AG09309 (cell line): ENCODE measurements around the gene APOL2.
"Not testable (repeated sequence)": the region's sequence is repeated elsewhere in the genome, so short reads cannot be mapped to it uniquely, and the experiment has no call there.

Experiments
- DNase-seq: peaks from one replicate; pipeline ENCODE4 v3.0.0-alpha.2; 2010; ENCODE audit warnings: low read depth
- H3K4me3 ChIP-seq: 2 replicates; pipeline ENCODE4 v1.5.1; 2011; ENCODE audit warnings: mild to moderate bottlenecking, low read depth, low read length, moderate library complexity; ENCODE audit not compliant: control insufficient read depth
- TF ChIP-seq, protein P1 (sequence below): IDR thresholded peaks from 2 replicates; pipeline ENCODE4 v1.5.1; 2011; ENCODE audit warnings: mild to moderate bottlenecking, low read depth, low read length, inconsistent platforms; ENCODE audit not compliant: insufficient read depth, control insufficient read depth; ENCODE audit errors: missing control alignments

Gene APOL2

DNA sequence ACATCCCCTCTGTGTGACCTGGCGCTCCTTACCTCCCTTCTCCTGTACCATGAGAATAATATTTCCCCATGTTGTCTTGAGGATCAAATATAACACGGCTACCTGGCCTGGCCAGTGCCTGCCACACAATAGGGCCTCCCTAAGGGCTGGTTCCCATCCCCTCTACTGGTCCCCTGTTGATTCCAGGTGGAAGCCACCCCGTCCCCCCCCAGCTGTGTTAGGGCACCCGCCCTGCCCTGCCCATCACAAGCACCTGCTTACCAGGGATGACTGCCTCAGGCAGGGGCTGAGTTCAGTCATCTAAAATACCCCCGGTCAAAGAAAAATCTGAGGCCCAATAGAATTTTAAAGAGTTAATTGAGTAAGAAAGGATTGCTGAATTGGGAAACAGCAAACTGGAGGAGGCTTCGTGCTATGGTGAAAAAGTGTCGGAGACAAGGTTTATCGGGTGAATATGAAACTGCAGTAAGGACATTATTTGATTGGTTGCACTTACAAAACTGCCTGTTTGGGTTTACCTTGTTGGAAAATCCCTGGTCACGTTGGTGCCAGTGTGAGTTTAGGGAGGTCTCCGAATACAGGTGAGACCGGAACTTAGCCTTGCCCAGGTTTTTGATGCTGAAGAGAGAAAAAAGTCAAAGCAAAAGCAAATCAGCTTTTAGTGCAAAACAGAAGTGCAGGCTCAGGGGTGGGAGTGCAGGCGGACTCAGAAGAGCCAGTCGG is 18.8 kb upstream of the APOL2 start:
- H3K4me3 ChIP-seq = no peak overlapping the region
- no peak for DNase-seq
- TF ChIP-seq, protein P1, sequence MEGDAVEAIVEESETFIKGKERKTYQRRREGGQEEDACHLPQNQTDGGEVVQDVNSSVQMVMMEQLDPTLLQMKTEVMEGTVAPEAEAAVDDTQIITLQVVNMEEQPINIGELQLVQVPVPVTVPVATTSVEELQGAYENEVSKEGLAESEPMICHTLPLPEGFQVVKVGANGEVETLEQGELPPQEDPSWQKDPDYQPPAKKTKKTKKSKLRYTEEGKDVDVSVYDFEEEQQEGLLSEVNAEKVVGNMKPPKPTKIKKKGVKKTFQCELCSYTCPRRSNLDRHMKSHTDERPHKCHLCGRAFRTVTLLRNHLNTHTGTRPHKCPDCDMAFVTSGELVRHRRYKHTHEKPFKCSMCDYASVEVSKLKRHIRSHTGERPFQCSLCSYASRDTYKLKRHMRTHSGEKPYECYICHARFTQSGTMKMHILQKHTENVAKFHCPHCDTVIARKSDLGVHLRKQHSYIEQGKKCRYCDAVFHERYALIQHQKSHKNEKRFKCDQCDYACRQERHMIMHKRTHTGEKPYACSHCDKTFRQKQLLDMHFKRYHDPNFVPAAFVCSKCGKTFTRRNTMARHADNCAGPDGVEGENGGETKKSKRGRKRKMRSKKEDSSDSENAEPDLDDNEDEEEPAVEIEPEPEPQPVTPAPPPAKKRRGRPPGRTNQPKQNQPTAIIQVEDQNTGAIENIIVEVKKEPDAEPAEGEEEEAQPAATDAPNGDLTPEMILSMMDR = no peak

DNA sequence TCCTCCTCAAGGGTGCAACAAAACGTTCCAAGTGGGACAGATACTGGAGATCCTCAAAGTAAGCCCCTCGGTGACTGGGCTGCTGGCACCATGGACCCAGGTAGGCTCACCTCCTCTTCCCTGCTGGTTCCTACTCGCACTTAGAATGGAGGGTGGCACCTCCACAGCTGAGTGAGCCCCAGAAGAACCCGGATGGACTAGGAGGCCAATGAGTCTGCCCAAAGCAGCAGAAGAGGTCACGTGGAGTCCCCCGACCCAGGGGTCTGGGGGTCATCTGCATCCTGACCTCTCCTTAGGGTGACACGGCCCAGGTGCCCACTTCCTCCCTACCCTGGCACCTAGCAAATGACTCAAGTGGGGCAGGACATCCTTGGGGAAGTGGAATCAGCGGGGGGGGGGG is 18.0 kb upstream of the APOL2 start:
- TF ChIP-seq, protein P1 = no peak

DNA sequence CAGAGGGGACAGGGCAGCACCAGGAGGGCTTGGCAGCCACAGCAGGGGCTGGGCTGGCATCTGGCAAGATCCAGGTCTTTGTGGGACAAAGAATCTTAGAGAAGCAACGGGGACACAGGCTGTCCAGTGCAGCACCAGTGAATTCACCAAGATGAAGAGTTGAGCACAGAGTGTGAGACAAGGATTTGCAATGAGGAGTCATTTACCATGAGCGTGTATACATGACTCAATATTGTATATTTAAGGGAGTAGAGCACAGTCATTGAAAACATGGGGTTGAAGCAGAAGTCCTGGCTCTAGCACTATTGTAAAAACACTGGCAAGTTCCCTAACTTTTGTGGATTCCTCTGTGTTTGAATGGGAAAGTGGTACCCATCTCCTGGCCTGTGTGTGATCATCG is 17.2 kb upstream of the APOL2 start:
- TF ChIP-seq, protein P1 = no peak
- H3K4me3 ChIP-seq = no peak overlapping the region
- no peak for DNase-seq

More for the DNA sequence above, 18.0 kb upstream of the APOL2 start:
- DNase-seq = no peak
- H3K4me3 ChIP-seq = no peak overlapping the region

DNA sequence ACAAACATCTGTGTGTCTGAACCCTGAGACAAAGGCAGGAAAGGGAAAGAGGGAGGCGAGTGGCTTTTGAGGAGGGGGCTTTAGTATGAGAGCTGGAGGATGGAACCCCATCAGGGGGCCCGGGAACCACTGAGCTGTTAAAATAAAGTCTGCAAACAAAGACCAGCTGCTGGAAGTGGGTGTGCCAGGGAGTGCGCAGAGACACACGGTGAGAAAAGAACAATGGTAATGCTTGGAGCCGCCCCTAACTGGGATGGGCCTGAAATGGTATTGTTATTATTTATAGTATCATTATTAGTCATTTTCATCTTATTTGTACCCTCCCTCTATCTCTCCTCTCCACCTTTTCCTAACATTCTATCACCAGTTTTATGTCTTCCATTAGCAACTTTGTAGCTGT is 16.2 kb upstream of the APOL2 start:
- not testable (repeated sequence) for H3K4me3 ChIP-seq, DNase-seq

DNA sequence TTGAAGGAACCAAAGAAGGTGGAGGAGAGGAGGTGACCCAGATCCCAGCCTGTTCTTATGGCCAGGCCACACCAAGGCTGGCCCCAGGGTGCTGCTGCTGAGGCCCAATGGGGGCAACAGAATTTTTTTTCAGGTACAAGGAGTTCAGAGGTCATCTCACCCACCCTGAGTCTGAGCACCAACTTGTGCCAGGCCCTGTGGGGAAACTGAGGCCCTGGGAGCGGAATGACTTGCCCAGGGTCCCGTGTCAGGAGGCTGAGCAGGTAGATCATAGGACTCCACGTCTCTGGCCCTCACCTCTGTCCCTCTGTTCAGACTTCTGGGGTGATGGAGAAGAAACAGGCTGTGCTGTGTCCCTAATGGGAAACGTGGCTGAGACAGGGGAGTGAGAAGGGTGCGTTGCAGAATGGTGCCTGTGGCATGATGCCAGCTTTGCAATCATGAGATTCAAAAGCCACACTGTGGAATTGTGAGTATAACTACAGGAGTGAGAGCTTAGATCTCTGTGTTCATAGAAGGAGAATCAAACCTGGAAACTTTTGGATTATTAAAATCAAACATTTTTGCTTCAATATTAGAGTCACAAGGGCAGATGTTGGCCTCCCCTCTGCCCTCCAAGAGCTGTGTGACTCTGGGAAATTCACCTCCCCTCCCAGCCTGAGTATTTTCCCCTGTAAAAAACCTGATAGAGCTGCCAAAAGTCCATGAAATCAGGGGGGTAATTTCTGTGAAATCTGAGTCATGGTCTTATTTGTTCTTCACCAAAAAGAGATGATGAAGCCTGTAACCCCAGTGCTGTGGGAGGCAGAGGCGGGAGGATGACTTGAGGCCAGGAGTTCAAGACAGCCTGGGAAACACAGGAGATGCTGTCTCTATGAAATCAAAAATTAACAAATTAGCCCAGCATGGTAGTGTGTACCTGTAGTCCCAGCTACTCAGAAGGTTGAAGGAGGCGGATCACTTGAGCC is 14.5 kb upstream of the APOL2 start:
- H3K4me3 ChIP-seq = no peak overlapping the region; the same call in 1 of the 2 replicates
- TF ChIP-seq, protein P1 = no peak
- no peak for DNase-seq

DNA sequence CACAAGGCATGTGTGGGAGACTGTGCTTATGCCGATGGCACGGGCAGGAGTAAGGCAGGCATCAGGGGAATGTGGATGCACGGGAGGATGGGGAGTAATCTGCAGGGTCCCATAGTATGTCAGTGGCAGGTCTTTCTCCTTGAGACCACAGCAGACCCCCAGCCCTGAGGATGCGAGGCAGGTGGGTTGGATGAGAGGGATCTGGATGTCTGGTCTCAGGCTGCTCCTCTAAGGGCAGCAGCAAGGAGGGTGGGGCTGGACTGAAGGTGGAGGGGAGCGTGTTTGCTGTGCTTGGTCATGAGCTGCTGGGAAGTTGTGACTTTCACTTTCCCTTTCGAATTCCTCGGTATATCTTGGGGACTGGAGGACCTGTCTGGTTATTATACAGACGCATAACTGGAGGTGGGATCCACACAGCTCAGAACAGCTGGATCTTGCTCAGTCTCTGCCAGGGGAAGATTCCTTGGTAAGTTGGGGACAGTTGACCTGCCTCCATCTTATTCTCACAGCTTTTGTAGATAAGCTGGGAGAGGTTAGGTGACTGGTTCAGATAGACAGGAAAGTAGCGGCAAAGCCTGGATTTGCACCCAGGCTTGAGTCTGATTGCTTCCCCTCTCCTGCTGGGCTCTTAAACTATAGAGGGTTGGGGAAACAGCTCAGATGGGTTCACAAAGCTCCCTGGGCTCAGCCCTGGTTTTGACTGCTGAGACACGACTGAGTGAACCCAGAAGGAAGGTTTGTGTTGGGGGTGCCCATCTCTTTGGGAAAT is 13.6 kb upstream of the APOL2 start, which contains the start of gene APOL1:
APOL1 (plus strand) TSS at position 380 of the 769 bp plus-strand sequence. CDS start 1,823 bp downstream, outside the sequence.
- TF ChIP-seq, protein P1 = no peak
- no peak for DNase-seq
- H3K4me3 ChIP-seq = peak within 1 kb of the TSS; percentile 18

DNA sequence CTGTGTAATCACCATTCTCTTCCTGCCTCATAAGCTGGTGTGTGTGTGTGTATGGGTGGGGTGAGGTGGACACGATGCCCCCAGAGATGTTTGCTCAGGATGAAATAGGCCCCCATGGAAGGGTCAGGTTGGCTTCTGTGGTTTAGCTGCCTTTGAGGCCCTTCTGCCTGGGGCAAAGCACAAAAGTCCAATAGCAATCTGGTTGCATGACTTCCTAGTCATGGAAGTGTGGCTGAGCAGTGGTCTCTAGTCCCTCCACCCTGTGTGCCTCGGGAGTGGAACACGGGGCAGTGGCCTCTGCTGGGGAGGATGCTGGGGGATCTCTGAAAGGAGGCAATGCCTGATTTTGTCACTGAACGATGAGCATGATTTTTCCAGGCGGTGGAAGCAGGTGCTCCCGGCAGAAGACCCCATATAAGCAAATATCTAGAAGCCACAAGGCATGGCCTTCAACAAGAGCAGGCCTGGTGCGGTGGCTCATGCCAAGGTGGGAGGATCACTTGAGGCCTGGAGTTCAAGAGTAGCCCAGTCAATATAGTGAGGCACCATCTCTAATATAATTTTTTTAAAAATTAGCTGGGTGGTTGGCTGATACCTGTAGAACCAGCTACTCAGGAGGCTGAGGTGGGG is 12.8 kb upstream of the APOL2 start:
- not testable (repeated sequence) for DNase-seq, H3K4me3 ChIP-seq

DNA sequence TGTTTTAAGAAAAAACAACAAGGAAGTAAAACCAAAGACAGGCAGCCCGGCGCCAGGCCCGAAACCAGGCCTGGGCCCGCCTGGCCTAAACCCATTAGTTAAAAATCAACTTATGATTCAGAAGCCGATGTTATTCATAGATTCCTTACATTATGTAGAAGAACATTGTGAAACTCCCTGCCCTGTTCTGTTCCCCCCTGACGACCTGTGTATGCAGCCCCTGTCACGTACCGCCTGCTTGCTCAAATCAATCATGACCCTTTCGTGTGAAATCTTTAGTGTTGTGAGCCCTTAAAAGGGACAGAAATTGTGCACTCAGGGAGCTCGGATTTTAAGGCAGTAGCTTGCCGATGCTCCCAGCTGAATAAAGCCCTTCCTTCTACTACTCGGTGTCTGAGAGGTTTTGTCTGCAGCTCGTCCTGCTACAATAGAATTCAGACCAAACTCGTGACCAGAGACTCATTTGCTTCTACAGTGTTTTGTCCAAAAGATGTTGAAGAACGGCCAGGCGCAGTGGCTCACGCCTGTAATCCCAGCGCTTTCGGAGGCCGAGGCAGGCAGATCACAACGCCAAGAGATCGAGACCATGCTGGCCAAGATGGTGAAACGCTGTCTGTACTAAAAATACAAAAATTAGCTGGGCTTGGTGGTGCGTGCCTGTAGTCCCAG is 11.1 kb upstream of the APOL2 start:
- H3K4me3 ChIP-seq, DNase-seq: not testable (repeated sequence)
